K562 (cell line): ENCODE data around the gene P3H4. TPM values are rescaled to one million over a fixed set of nuclear protein-coding genes. Genes with fewer than 3 reads are reported as not detected.
A peak's percentile ranks its signal among the peaks of the same experiment; 100 is the strongest.

ENCODE experiments used
- ATF7 ChIP-seq: fragments of 450-650 bp; IDR thresholded peaks from 2 replicates; pipeline ENCODE4 v1.7.1; 2014; ENCODE audit warnings: mild to moderate bottlenecking, moderate library complexity
- CEBPB ChIP-seq: fragments of 450-650 bp; IDR thresholded peaks from 2 replicates; pipeline ENCODE4 v1.6.1; 2016; ENCODE audit warnings: missing genetic modification characterization, missing compliant biosample characterization
- DPF2 ChIP-seq: fragments of 450-650 bp; IDR thresholded peaks from 2 replicates; pipeline ENCODE4 v1.6.1; 2016
- EWSR1 ChIP-seq: fragments of 450-650 bp; IDR thresholded peaks from 2 replicates; pipeline ENCODE4 v1.6.1; 2018; ENCODE audit warnings: borderline replicate concordance, mild to moderate bottlenecking, low read depth, moderate library complexity; ENCODE audit not compliant: partially characterized antibody
- GTF2B ChIP-seq: IDR thresholded peaks from 2 replicates; pipeline ENCODE4 v1.6.1; 2011; ENCODE audit not compliant: insufficient read length; ENCODE audit errors: extremely low read depth
- HMGN3 ChIP-seq: IDR thresholded peaks from 2 replicates; pipeline ENCODE4 v1.6.1; 2011; ENCODE audit warnings: borderline replicate concordance, low read depth, mild to moderate bottlenecking, mixed read lengths, low read length; ENCODE audit not compliant: insufficient read length; ENCODE audit errors: extremely low read depth
- IFI16 ChIP-seq: fragments of 250-450 bp; sonication (Bioruptor Pico); IDR thresholded peaks from 2 replicates; pipeline ENCODE4 v2.1.2; 2022; ENCODE audit warnings: mild to moderate bottlenecking, inconsistent platforms
- MAFG ChIP-seq: fragments of 450-650 bp; conservative IDR thresholded peaks from 2 replicates; pipeline ENCODE4 v1.6.1; 2016; ENCODE audit warnings: missing genetic modification characterization, missing compliant biosample characterization
- NBN ChIP-seq: fragments of 450-650 bp; IDR thresholded peaks from 2 replicates; pipeline ENCODE4 v1.6.1; 2016; ENCODE audit warnings: low read depth, mild to moderate bottlenecking
- NCOA6 ChIP-seq: fragments of 450-650 bp; IDR thresholded peaks from 2 replicates; pipeline ENCODE4 v1.6.1; 2017; ENCODE audit warnings: mild to moderate bottlenecking
- NFE2 ChIP-seq: IDR thresholded peaks from 2 replicates; pipeline ENCODE4 v1.6.1; 2014; ENCODE audit warnings: antibody characterized with exemption, low read depth
- NRF1 ChIP-seq, 2 experiments: fragments of 450-650 bp; IDR thresholded peaks in 1 of 2; conservative IDR thresholded peaks in 1 of 2; 2 replicates each; pipeline ENCODE4 v1.6.1; 2014; ENCODE audit warnings: mild to moderate bottlenecking in 2 of 2
- RCOR1 ChIP-seq, 2 experiments: IDR thresholded peaks; 2 replicates each; pipeline ENCODE4 v1.6.1; 2012; ENCODE audit warnings: low read depth in 2 of 2, low read length in 2 of 2, borderline replicate concordance in 1 of 2, improper control_type of control experiment in 1 of 2
- RFX5 ChIP-seq: IDR thresholded peaks from 2 replicates; pipeline ENCODE4 v1.6.1; 2011; ENCODE audit warnings: low read depth, mild to moderate bottlenecking, improper control_type of control experiment, low read length
- ZBTB17 ChIP-seq: fragments of 450-650 bp; formaldehyde crosslinking; IDR thresholded peaks from 2 replicates; pipeline ENCODE4 v1.4.0; 2020; ENCODE audit warnings: mild to moderate bottlenecking
- ZKSCAN8 ChIP-seq: fragments of 200-800 bp; sonication (Bioruptor generic); IDR thresholded peaks from 2 replicates; pipeline ENCODE4 v1.6.1; 2016; ENCODE audit warnings: missing genetic modification characterization, missing compliant biosample characterization
- ZNF124 ChIP-seq: sonication (generic); formaldehyde crosslinking; IDR thresholded peaks from 2 replicates; pipeline ENCODE4 v1.8.1; 2022; ENCODE audit warnings: missing genetic modification reagents
- ZNF316 ChIP-seq: fragments of 450-650 bp; IDR thresholded peaks from 2 replicates; pipeline ENCODE4 v1.6.1; 2016
- polyA plus RNA-seq, 8 experiments: library from polyadenylated mRNA; depleted of rRNA in 4 of 8; stranded (reverse) in 5 of 8; unstranded in 3 of 8; fragments of >200 nt; fragmentation: Nextera tagmentation in 2 of 8; fragmentation: Illumina TruSeq in 1 of 8; extraction: Ambion mirVana in 2 of 8; extraction: Trizol in 1 of 8; gene quantifications; 2 replicates each; pipeline versions ENCODE4 v1.2.1 to v1.2.3, GENCODE V29; 2011 to 2014; ENCODE audit warnings: inconsistent platforms in 1 of 8, missing spikeins in 1 of 8
- total RNA-seq, 7 experiments: library from RNA; depleted of rRNA in 6 of 7; stranded (reverse); fragments of >200 nt in 6 of 7; fragmentation: Illumina TruSeq in 2 of 7; extraction: Trizol in 2 of 7; gene quantifications; 2 replicates each; pipeline versions ENCODE4 v1.2.1 to v1.2.3, GENCODE V29; 2011 to 2021; ENCODE audit warnings: low replicate concordance in 1 of 7
- TF ChIP-seq, protein P1 (sequence below): fragments of 200-800 bp; sonication (Bioruptor generic); IDR thresholded peaks from 2 replicates; pipeline ENCODE4 v1.6.1; 2016; ENCODE audit warnings: missing genetic modification characterization, missing compliant biosample characterization
- TF ChIP-seq, protein P2 (sequence below): sonication (generic); formaldehyde crosslinking; IDR thresholded peaks from 2 replicates; pipeline ENCODE4 v1.8.1; 2023; ENCODE audit warnings: mild to moderate bottlenecking, missing genetic modification reagents

Gene P3H4
- total and polyA plus RNA-seq, 9 of the 15 experiments (the other 6 are each of a cell fraction or from before 2014, with no cell fraction given): 0.10 to 3.7 (median 1.0) TPM

- peak; percentile 47; the same call in 1 of the 2 replicates for TF ChIP-seq CEBPB (tag)
- 0 out of 4 replicates have a peak, but pooled peaks of 1 of the 2 experiments have one; percentile 3 for TF ChIP-seq RCOR1 (IDR thresholded peaks at IDR 0.05; ENCODE audit: borderline replicate concordance in 1 of 2, low read depth in 2 of 2, low read length in 2 of 2)
- no peak for TF ChIP-seq HMGN3
- peak; percentile 75 for TF ChIP-seq ZNF316
- TF ChIP-seq RFX5: no peak
- no peak for TF ChIP-seq ZBTB17 (CRISPR knock-in tag)
- no peak for TF ChIP-seq EWSR1
- TF ChIP-seq, protein P1, sequence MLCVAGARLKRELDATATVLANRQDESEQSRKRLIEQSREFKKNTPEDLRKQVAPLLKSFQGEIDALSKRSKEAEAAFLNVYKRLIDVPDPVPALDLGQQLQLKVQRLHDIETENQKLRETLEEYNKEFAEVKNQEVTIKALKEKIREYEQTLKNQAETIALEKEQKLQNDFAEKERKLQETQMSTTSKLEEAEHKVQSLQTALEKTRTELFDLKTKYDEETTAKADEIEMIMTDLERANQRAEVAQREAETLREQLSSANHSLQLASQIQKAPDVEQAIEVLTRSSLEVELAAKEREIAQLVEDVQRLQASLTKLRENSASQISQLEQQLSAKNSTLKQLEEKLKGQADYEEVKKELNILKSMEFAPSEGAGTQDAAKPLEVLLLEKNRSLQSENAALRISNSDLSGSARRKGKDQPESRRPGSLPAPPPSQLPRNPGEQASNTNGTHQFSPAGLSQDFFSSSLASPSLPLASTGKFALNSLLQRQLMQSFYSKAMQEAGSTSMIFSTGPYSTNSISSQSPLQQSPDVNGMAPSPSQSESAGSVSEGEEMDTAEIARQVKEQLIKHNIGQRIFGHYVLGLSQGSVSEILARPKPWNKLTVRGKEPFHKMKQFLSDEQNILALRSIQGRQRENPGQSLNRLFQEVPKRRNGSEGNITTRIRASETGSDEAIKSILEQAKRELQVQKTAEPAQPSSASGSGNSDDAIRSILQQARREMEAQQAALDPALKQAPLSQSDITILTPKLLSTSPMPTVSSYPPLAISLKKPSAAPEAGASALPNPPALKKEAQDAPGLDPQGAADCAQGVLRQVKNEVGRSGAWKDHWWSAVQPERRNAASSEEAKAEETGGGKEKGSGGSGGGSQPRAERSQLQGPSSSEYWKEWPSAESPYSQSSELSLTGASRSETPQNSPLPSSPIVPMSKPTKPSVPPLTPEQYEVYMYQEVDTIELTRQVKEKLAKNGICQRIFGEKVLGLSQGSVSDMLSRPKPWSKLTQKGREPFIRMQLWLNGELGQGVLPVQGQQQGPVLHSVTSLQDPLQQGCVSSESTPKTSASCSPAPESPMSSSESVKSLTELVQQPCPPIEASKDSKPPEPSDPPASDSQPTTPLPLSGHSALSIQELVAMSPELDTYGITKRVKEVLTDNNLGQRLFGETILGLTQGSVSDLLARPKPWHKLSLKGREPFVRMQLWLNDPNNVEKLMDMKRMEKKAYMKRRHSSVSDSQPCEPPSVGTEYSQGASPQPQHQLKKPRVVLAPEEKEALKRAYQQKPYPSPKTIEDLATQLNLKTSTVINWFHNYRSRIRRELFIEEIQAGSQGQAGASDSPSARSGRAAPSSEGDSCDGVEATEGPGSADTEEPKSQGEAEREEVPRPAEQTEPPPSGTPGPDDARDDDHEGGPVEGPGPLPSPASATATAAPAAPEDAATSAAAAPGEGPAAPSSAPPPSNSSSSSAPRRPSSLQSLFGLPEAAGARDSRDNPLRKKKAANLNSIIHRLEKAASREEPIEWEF (CRISPR knock-in tag): no peak
- TF ChIP-seq, protein P2, sequence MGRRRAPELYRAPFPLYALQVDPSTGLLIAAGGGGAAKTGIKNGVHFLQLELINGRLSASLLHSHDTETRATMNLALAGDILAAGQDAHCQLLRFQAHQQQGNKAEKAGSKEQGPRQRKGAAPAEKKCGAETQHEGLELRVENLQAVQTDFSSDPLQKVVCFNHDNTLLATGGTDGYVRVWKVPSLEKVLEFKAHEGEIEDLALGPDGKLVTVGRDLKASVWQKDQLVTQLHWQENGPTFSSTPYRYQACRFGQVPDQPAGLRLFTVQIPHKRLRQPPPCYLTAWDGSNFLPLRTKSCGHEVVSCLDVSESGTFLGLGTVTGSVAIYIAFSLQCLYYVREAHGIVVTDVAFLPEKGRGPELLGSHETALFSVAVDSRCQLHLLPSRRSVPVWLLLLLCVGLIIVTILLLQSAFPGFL: 0 out of 2 replicates have a peak, but pooled peaks have one; percentile 26
- no peak for TF ChIP-seq ZKSCAN8 (CRISPR knock-in tag)
- TF ChIP-seq NRF1 (conservative IDR thresholded peaks at IDR 0.05 in 1 of 2, IDR thresholded peaks at IDR 0.05 in 1 of 2): no peak
- no peak for TF ChIP-seq ATF7
- no peak for TF ChIP-seq NBN
- TF ChIP-seq MAFG (tag): 0 out of 2 replicates have a peak, but pooled peaks have one; percentile 22
- TF ChIP-seq IFI16 (CRISPR knock-in tag): no peak
- no peak for TF ChIP-seq NCOA6
- TF ChIP-seq GTF2B: no peak
- TF ChIP-seq DPF2: 0 out of 2 replicates have a peak, but pooled peaks have one; percentile 13
- TF ChIP-seq NFE2: peak; percentile 65
- no peak for TF ChIP-seq ZNF124 (CRISPR knock-in tag)
These were observed 30.2 kb downstream of the P3H4 start (continued) for GRCh38 chr17:41781404-41782110.
